ENCODE data around the gene HSD17B8.

DNA sequence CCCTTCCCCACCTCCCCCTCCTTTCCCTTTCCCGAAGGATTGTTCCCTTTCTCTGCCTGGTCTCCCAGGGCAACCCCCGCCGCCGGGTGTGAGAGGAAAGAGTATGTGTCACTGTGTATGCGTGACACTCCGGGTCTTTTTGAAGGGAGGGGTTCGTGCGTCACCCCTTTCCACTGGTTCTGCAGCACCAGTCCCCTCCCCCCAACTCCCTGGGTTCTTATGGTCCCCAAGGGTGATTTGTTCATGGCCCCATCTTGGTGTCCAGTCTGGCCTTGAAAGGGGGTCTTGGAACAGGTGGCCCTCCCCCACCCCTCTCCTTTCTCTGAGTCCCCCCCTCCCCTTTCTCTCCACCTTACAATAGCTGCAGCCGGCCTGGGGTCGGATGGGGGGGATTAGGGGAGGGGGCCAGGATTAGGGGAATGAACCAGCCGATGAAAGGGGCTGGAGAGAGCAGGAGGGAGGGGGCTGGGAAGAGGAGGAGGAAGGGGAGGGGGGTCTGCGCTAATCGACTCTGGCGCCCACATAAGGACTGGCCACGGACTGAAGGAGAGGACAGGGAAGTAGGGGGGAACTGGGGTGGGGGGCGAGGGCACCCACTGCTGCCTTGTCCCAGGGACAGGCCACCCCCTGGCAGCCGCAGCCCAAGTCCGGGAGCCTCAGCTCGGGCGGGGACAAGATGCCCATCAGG is 2.6 kb downstream of the HSD17B8 start:
- TF ChIP-seq, protein P1, sequence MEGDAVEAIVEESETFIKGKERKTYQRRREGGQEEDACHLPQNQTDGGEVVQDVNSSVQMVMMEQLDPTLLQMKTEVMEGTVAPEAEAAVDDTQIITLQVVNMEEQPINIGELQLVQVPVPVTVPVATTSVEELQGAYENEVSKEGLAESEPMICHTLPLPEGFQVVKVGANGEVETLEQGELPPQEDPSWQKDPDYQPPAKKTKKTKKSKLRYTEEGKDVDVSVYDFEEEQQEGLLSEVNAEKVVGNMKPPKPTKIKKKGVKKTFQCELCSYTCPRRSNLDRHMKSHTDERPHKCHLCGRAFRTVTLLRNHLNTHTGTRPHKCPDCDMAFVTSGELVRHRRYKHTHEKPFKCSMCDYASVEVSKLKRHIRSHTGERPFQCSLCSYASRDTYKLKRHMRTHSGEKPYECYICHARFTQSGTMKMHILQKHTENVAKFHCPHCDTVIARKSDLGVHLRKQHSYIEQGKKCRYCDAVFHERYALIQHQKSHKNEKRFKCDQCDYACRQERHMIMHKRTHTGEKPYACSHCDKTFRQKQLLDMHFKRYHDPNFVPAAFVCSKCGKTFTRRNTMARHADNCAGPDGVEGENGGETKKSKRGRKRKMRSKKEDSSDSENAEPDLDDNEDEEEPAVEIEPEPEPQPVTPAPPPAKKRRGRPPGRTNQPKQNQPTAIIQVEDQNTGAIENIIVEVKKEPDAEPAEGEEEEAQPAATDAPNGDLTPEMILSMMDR (IDR thresholded peaks at IDR 0.05; ENCODE audit: low read depth, low read length), result no peak
- no peak for TF ChIP-seq POLR2A (IDR thresholded peaks at IDR 0.05; ENCODE audit: extremely low read depth, insufficient read length)
- TF ChIP-seq MYC (IDR thresholded peaks at IDR 0.05; ENCODE audit: low read depth, low read length), result no peak

Measured in NB4 (cell line).